RPMI7951 (cell line): Measurements from ENCODE around the gene GRHL1. TPM values are rescaled to one million over a fixed set of nuclear protein-coding genes. Genes with fewer than 3 reads are reported as not detected.

ENCODE experiments used
- DNase-seq: peaks from one replicate; pipeline ENCODE4 v3.0.0-alpha.2; 2012; ENCODE audit warnings: low read depth
- total RNA-seq: library from RNA; depleted of rRNA; stranded (reverse); fragments of >200 nt; shearing (Covaris generic); gene quantifications from 2 replicates; pipeline ENCODE4 v1.2.3, GENCODE V29; 2014

Gene GRHL1
- total RNA-seq, 1 experiment from 2014 or later, result 0.36 TPM

DNA sequence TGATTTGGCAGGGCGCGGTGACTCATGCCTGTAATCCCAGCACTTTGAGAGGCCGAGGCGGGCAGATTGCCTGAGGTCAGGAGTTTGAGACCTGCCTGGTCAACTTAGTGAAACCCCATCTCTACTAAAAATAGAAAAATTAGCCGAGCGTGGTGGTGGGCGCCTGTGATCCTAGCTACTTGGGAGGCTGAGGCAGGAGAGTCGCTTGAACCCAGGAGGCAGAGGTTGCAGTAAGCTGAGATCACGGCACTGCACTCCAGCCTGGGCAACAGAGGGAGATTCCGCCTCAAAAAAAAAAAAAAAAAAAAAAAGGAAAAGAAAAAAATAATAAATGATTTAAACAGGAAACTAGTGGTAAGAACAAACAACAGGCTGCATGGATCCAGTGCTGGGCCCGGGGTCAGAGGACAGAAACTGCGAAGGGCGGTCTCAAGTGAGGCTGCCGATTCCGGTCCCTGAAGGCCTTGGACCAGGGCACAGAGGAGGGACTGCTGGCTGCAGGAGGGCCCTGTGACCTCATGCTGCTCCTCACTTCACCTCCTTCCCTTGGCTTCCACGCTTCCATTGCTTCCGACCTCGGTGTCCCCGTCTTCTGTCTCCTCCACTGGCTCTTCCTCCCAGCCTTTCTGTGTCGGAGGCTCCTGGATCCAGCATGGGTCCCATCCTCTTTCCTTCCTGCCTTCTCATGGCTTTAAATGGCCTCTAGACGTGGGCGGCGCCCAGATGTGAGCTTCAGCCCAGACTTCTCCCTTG lies 2.1 kb upstream of the GRHL1 start:
- no peak for DNase-seq

DNA sequence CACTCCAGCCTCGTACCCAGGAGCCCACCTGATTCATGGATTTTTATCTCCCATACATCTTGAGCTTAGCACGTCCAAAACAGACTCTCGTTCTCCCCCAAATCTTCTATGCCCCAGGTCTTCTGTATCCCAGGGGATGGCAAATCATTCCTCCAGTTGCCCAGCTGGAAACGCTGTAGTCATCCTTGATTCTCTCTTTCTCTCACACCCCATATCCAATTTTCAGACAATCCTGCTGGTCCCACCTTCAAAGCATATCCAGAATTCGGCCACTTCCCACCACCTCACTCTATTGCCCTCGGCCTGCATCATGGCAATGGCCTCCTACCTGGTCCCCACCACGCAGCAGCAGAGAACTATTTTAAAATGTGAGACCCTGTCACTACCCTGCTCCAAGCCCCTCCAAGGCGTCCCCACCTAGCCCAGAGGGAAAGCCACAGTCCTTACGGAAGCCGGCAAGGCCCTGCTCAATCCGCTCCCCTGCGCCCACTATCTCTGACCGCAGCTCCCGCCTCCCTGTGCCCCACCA lies 1.4 kb upstream of the GRHL1 start:
- no peak for DNase-seq

DNA sequence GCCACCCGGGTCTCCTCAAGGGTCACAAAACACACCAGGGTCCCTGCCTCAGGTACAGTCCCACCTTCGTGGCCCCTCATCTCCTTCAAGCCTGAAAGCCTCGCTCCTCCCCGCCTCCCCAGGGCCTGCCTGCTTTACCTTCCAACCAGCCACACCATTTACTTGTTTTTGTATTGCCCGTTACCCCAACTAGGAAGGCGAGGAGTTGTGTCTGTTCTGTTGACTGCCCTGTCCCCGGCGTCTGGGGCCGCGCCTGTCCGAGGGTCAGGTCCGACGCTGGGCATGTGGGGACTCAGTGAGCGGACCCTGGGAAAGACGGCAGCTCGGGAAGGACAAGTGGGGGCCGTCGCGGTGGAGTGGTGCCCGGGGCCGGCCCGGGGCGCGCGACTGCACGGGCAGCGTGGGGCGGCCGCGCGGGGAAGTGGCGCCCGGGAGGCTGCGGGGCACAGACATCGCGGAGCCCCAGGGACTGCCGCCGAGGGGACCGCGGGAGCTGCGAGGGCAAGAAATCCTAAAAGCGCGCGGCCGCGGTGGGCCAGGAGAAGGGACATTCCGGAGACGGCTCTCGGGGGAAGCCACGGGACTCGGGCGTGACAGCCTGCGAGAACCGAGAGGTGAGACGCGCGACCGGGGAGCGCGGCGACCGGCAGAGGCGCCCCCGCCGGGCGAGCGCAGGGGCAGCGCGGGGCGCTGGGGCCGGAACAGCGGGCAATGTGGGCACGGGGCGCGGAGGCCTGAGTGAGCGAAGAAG lies 797 bp upstream of the GRHL1 start:
- peak; percentile 32 for DNase-seq

- DNase-seq, result no peak
These were observed 296 bp upstream of the GRHL1 start for GRCh38 chr2:9951272-9951521.

DNA sequence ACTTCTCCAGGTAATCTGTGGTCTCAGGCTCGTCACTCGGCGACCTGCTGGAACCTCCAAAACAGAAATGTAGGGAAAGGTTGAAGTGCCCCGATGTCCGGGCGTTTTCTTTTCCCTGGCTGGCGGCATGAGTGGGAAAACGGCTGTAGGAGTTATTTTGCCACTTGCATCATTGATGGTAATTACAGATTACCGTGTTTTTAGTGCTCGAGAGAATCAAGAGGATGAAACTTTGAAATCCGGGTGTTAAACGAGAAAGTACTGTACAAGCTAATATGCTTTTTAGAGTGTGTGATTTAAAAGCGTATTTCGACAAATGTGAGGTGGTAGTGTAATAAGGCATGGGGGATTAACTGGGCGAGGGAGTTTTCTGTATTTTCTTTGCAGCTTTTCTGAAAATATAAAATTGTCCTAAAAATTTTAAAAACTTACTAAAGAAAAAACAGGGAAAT lies 819 bp downstream of the GRHL1 start:
- DNase-seq, result no peak

GRCh38 chr2:9952856-9953503 lies 1.5 kb downstream of the GRHL1 start:
- DNase-seq, result no peak

GRCh38 chr2:9954136-9954535 lies 2.6 kb downstream of the GRHL1 start:
- DNase-seq, result no peak

DNA sequence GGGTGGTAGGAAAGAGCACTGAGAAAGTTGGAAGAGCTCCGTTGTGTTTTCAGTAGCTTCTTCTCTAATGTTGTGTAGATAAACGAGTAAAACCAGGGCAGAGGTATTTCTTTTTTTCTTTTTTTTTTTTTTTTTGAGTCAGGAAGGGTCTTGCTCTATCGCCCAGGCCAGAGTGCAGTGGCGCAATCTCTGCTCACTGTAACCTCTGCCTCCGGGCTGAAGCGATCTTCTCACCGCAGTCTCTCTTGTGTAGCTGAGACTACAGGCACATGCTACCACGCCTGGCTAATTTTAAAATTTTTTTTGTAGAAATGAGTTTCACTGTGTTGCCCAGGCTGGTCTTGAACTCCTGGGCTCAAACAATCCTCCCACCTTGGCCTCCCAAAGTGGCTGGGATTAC lies 6.6 kb downstream of the GRHL1 start:
- no peak for DNase-seq

- DNase-seq, result no peak
These were observed 7.8 kb downstream of the GRHL1 start for GRCh38 chr2:9959262-9959661.

GRCh38 chr2:9961013-9961412 lies 9.5 kb downstream of the GRHL1 start:
- DNase-seq, result no peak

- DNase-seq, result no peak
These were observed 13.0 kb downstream of the GRHL1 start for GRCh38 chr2:9964334-9964980.

DNA sequence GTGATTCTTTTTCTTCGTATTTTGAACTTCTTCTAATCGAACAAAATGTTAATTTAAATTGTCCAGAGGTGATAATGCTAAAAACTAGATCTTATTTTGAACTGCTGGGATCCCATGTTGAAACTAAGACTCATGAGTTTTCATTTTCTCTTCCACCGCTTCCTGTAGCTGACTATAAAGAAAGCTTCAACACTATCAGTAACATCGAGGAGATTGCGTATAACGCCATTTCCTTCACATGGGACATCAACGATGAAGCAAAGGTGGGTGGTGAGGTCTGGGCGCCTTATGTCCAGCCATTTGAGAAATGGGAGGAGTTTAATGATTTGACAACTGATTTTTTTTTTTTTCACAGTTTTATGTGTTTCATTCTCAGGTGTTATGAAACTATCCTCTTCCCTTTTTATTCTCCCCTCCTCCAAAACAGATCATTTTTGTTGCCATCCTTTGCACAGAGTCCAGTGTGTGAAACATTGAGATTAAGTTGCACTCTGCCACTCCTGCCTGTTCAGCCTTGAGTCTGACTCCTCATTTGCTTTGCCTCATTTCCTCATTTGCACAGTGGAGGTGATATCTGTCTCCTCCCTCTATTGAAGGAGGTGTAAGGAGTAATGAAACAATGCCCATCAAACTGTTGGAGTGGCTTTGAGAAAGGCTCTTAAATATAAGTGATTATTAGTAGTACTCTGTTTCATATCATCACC lies 13.8 kb downstream of the GRHL1 start:
- DNase-seq, result no peak

GRCh38 chr2:9966491-9967022 lies 15.1 kb downstream of the GRHL1 start:
- no peak for DNase-seq

- DNase-seq, result no peak
These were observed 15.7 kb downstream of the GRHL1 start for GRCh38 chr2:9967053-9967775.

GRCh38 chr2:9968553-9969497 lies 17.3 kb downstream of the GRHL1 start:
- no peak for DNase-seq

DNA sequence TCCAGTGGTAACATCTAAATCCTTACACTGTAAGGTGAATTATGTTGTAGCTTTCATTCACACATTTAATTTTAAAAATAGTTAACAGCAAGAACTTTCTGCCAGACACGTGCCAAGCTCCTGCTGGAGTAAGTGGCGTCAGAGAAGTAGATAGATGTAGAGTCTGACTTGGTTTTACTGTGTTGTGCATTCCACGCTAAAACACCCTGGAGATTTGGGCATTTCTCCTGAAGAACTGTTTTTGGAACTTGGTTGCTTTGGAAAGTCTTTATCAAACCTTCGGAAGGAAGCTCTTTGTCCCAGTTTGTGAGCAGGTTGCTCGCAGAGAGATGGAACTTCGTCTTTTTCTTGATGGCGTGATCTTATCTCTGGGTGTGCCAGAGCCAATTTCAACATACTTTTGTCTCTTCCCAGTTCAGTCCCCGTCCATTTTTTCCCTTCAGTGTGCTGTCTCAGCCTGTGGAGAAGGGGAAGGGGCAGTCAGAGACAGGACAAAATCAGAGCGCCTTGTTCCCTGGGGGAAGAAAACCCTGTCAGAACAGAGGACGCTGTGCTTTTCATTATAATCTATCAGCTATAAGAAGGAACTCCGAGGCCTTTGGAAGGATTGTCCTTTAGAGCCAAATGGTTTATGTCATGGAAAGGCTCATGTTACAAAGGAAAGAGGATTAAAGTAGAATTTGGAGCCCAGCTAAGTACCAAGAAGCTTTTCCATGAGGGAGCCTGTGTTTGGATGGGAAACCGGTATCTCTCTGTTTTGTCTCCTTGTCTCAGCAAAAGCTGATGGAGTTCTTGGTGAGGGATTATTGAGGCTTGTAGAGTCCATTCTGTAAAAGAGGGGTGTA lies 18.9 kb downstream of the GRHL1 start:
- DNase-seq, result no peak

DNA sequence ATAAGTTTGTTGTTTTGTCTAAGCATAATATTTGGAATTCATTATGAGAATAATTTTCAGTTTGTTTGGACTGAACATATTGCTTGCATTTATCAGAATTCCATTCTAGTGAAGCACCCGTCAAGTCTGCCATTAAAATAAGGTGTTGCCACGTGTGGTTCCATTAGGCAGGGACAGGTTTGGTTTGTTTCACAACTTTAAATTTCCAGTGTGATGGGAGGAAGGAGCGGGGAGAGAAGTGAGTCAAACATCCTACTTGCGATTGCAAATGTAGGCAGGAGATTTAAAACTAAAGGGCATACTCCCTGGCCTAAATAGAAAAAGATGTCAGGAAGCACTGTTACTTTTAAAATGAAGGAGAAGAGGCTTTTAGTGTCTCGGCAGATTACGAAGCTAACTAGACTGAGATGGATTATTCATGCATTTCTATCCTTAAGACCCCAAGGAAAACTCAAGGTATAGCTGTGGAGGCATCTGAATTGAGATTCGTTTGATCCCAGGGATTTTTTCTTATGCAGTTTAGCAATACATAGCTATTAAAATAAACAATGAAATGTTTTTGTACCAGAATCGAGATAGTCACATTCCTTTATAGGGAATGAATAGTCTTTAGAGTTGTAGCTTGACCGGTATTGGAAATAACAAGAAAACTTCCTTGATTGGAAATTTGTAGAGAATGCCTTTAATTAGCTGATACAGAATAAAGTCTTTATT lies 19.8 kb downstream of the GRHL1 start:
- no peak for DNase-seq

DNA sequence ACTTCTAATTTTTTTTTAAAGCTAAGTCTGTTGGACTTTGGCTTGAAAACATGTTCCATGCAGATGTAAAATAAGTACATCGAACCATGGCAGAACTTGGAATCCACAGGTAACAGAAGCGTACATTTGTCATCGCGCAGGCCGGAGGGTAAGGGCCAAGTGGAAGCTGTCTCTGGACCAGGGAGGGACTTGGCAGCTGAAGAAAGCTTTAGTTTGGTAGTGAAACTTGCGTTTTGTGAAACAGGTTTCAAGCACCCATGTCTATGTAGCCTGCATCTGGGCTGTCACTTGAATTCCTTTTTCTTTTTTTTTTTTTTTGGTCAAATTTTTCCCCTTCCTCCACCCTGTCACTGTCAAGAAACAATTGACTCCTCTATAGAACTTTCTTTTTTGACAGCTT lies 20.4 kb downstream of the GRHL1 start:
- DNase-seq, result no peak
